ENCODE measurements around the gene ZNF576.
"Not testable (repeated sequence)": the region's sequence is repeated elsewhere in the genome, so short reads cannot be mapped to it uniquely, and the experiment has no call there.

The ZNF576 gene

GRCh38 chr19:43595999-43596841, at the start of gene ZNF576, which contains the start of gene IRGQ:
TSS of gene ZNF576 (plus strand) at chr19:43596595. CDS start at chr19:43597109, 514 bp downstream.
TSS of gene IRGQ (minus strand) at chr19:43596134. CDS start at chr19:43595338, 796 bp downstream.
- DNase-seq, result peak; percentile 100

DNA sequence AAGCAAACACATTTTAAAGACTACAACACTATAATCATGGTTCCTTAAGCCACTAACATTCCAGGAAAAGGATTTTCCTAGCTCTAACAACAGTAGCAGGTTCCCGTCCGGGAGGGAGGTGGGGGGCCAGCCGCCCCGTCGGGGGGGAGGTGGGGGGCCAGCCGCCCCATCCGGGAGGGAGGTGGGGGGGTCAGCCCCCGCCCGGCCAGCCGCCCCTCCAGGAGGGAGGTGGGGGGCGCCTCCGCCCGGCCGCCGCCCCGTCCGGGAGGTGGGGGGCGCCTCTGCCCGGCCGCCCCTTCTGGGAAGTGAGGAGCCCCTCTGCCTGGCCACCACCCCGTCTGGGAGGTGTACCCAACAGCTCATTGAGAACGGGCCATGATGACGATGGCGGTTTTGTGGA, 48.5 kb upstream of the ZNF576 start:
- not testable (repeated sequence) for DNase-seq

- DNase-seq, result no peak
Measured at GRCh38 chr19:43548706-43549105, 47.7 kb upstream of the ZNF576 start.

DNA sequence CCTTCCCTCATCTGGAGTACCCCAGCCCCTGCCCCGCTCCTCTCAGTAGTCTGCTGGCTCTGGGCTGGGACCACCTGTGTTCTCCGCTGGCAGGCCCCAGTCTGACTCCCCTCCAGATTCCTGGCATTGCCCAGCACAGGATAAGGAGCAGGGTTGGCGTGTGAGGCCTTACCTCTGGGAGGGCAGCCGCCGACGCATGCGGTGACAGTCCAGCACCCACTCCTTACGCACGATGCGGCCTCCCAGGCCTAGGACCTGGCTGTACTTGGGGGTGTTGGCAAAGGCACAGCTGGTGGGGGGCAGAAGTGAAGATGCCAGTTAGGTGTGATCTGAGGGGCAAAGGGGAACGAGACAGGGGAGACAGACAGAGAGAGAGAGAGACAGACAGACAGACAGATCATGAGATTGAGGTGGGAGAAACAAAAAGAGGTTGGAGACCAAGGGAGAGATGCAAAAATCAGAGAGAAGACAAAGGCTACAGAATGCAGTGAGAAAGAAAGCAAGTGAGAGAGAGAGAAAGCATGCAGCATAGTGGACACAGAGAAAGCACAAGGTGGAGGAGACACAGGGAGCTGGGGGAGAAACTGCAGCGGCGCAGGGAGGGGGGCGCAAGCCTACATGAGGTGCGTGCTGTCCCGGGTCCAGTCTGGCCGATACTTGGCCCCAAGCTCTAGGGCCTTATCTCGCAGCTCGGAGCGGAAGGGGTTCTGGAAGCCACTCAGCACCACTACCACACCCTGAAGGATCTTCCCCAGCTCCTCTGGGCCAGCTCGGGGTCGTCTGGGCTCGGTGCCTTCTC, 44.8 kb upstream of the ZNF576 start:
- no peak for DNase-seq

DNA sequence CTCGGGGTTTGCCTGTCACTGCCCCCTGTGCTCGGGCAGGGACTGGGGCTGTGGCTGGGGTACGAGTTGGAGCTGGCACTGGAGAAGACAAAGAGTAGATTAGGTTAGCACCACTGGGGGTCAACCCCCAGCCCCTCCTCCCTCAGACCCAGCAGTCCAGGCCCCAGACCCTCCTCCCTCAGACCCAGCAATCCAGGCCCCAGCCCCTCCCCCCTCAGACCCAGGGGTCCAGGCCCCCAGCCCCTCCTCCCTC, 44.3 kb upstream of the ZNF576 start:
- DNase-seq, result no peak

DNA sequence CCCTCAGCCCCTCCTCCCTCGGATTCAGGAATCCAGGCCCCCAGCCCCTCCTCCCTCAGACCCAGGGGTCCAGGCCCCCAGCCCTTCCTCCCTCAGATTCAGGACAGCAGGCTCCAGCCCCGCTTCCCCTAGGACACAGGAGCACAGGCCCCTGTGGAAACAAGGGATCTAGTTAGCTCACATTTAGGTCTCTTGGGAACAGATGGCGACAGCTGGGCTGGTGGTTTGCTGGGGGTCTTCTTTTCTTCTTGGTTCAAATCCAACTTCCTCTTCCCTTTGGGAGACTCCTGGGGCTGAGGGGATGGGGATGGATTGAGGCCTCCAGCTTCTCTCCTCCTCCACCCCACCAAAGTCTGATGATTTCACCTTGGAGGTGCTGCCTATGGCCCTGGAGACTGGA, 43.8 kb upstream of the ZNF576 start:
- DNase-seq, result no peak

- no peak for DNase-seq
Measured at GRCh38 chr19:43553656-43554055, 42.7 kb upstream of the ZNF576 start.

DNA sequence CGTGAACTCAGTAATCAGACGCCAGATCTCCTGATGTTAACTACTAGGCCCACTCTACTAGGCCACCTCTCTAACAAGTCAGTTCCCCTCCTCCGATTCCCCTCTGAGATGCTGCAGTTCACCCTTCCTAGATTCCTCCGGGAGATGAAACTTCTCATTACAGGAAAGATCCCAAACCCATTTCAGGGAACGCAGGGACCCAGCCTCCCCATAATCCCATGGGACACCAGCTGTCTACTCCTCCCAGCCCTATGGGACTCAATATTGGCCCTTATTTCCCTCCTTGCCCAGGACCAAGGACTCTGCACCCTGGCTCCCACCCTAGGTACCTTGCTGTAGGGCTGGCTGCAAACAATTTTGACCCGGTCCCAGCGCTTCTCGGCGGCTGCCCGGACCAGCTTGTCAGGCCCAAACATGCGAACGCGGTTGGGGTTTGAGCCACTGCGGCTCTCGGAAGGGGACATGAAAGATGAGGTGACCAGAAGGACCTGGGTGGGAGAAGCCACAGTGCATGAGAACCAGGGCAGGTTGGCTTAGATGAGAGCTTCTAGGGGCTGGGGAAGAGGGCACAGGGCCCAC, 42.0 kb upstream of the ZNF576 start:
- no peak for DNase-seq

- DNase-seq, result peak; percentile 90
Measured at GRCh38 chr19:43555185-43555770, 41.1 kb upstream of the ZNF576 start.

DNA sequence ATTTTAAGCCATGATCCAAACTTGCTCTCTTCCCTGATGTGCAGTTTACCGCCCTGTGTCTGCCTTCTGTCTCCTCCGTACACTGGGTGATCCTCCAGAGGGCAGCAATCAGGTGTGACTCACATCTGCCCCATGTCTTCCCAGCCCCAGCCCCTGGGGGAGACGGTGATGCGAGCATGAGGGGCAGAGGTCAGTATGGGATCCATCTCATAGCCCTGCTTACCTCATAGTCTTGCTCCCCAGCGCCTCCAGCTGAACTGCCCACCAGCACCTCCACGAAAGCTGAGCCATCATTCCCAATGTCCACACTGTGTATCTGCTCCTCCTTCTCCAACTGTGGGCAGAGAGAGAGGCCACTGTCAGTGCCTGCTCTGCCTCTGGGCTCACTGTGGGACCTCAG, 35.7 kb upstream of the ZNF576 start:
- no peak for DNase-seq

GRCh38 chr19:43561139-43561970, 35.0 kb upstream of the ZNF576 start:
- DNase-seq, result no peak

DNA sequence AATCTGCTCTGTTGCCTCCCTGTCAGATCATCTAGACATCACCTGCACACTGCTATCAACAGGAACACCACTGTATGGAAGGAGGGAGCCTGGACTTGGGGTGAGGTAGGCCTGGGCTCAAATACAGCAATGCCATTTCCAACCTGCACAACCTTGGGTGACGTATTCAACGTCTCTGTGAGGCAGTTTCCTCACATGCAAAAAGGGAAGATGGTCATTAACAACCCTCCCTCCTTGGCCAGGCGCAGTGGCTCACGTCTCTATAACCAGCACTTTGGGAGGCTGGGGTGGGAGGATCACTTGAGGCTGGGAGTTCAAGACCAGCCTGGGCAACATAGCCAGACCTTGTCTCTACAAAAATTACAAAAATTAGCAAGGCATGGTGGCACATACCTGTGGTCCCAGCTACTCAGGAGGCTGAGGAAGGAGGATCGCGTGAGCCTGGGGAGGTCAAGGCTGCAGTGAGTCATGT, 34.1 kb upstream of the ZNF576 start:
- DNase-seq, result no peak

GRCh38 chr19:43562698-43563241, 33.6 kb upstream of the ZNF576 start:
- peak; percentile 71 for DNase-seq

DNA sequence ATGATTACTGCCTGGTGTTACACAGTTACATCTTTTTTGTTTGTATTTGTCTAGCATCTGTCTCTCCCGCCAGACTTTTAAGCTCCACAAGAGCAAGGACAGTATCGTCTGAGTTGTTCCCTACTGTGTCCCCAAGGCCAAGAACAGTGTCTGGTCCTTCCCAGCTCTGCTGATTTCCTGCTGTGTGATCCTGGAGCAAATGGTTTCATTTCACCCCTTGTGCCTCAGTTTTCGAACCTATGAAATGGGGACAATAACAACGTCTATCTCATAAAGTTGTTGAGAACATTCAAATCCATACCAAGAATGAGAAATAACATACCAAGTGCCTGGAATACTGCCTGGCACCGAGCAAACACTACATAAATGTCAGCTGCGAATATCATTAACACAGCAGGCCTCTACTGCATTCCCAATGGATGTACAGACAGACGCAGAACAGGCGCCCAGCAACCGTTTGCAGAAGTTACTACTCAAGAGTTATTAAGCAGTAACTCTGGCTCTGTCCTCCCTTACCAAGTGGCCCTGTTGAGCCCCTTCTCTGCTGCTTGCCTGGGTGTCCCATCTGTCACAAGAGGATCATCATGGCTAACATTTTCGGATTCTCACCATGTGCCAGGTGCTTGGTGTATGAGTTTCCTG, 32.5 kb upstream of the ZNF576 start:
- DNase-seq, result no peak

DNA sequence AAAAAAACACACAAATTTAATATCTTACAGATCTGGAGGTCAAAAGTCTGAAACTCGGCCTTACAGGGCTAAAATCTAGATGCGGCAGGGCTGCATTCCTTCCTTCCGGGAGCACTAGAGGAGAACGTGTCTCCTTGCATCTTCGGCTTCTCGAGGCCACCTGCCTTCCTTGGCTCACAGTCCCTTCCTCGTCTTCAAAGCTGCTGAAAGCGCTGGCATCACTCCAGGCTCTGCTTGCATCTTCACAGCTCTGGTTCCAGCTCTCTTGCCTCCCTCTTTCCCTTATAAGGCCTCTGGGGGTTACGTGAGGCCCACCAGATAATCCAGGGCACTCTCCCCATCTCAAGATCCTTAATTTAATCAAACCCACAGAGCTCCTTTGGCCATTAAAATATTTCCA, 31.6 kb upstream of the ZNF576 start:
- DNase-seq, result no peak

- DNase-seq, result no peak
Measured at GRCh38 chr19:43569657-43570056, 26.7 kb upstream of the ZNF576 start.

DNA sequence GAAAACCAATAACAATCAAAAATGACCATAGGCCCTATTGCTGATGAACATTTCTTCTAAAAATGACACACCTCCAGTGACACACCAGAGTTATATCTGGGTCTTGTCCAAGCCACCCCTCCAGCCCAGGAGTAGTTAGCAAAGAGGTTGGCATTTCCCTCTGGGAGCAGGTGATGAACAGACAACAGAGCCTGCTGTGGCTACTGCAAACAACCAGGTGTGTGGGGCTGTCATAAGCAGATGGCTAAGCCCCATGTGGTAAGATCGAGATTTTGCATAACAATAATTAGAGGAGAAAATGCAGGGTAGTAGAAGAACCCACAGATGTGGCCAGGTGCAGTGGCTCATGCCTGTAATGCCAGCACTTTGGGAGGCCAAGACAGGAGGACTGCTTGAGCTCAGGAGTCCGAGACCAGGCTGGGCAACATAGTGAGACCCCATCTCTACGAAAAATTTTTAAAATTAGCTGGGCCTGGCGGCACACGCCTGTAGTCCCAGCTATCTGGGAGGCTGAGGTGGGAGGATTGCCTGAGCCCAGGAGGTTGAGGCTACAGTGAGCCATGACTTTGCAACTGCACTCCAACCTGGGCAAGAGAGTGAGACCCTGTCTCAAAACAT, 26.1 kb upstream of the ZNF576 start:
- DNase-seq, result no peak

DNA sequence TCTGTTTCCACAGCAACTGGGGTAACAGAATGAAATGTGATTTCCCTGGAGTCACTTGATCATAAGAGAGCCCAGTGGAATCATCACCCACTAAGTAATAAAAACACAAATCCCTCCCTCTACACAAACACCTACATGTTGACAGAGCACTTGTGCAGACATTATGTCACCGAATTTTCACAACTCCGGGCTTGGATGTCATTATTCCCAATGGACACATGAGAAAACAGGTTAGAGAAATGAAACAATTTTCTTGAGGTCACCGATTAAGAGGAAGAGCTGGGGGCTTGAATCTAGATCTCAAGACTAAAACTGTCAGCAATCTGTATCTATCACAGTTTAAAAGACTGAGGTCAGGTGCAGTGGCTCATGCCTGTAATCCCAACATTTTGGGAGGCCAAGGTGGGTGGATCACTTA, 24.2 kb upstream of the ZNF576 start:
- no peak for DNase-seq

DNA sequence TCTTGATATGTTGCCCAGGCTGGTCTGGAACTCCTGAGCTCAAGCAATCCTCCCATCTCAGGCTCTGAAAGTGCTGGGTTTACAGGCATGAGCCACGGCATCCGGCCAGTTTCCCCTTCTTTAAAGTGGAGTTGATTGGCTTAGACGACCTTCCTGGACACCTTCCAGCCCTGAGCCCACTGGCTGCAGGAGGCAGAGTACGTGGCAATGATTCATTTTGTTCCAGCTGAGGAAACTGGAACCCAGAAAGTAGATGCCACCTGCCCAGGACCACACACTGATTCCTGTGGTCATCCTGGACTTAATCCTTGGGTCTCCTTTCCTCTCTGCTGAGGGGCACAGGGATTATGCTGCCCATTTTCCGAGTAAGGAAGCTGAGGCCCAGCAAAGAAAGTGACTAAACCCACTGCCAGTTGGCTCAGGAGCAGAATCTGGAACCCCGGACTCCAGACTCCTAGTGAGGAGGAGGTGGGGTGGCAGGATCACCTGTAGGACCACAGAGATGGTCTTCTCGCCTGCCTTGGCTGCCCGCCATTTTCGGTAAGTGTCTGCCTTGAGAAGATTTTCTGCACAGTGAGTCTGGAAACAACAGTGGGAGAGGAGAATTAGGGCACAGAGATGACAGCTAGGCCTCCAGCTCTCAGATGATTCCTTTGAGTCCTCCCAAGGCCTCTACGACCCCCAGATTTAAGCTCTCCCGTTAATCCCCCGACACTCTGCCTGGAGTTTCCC, 21.8 kb upstream of the ZNF576 start:
- peak; percentile 37 for DNase-seq
